ENCODE measurements around the gene IKZF5. TPM values are rescaled to one million over a fixed set of nuclear protein-coding genes. Genes with fewer than 3 reads are reported as not detected.

IKZF5 gene
- total RNA-seq, 1 experiment from 2014 or later = 12.5 TPM

DNA sequence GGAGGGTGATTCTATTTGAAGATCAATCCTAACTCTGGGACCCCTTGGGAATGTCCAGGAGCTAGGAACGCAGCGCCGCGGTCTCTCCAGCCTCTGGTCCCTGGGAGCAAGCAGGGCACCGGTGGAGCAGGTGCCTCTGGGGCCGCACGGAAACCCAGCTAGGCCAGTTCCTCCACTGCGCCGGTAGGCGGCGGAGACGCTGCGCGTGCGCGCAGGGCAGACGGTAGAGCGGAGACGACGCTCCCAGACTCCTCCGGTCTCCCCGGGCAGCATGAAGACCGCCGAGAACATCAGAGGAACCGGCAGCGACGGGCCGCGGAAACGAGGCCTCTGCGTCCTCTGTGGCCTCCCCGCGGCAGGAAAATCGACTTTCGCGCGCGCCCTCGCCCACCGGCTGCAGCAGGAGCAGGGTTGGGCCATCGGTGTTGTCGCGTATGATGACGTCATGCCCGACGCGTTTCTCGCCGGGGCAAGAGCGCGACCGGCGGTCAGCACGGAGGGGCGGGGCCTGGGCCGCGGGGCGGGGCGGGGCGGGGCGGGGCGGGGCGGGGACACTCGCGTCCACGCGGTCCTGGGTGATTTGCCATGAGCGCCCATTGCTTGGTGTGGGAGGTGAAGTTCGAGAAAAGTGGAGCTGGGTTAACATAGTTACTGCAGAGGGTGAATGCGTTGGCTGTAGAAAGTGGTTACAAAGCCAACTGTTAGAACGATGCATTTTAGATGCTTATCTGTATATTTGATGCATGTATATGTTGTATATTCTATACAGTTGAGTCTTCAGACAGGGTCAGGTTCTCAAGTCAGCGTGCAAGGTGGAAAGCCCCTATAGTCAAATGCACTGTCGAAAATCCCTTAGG lies 28.2 kb downstream of the IKZF5 start, which contains the start of gene PSTK:
Gene PSTK, plus strand, starts transcription at position 193 of the 857 bp plus-strand sequence. Its CDS starts 79 bp downstream, at position 272.
- no peak within 1 kb of the TSS; the same call in 1 of the 2 replicates for H3K4ac ChIP-seq (ENCODE audit: low read depth, low read length)
- no peak within 1 kb of the TSS for H4K91ac ChIP-seq (ENCODE audit: insufficient read length, low read depth, low read length)
- H2AFZ ChIP-seq (ENCODE audit: low read length) = no peak within 1 kb of the TSS
- H2BK5ac ChIP-seq (ENCODE audit: insufficient read length, low read length) = no peak within 1 kb of the TSS
- no peak within 1 kb of the TSS for H2BK12ac ChIP-seq (ENCODE audit: insufficient read length, low read depth, low read length)
- H3K4me1 ChIP-seq (ENCODE audit: insufficient read depth, low read length) = no peaks in the 10 kb centered on the region
- no CpG with 5 or more reads among the region's 73 CpGs for WGBS (ENCODE audit: extremely low coverage, insufficient read length, low lambda C conversion rate)
- TF ChIP-seq, protein P1, sequence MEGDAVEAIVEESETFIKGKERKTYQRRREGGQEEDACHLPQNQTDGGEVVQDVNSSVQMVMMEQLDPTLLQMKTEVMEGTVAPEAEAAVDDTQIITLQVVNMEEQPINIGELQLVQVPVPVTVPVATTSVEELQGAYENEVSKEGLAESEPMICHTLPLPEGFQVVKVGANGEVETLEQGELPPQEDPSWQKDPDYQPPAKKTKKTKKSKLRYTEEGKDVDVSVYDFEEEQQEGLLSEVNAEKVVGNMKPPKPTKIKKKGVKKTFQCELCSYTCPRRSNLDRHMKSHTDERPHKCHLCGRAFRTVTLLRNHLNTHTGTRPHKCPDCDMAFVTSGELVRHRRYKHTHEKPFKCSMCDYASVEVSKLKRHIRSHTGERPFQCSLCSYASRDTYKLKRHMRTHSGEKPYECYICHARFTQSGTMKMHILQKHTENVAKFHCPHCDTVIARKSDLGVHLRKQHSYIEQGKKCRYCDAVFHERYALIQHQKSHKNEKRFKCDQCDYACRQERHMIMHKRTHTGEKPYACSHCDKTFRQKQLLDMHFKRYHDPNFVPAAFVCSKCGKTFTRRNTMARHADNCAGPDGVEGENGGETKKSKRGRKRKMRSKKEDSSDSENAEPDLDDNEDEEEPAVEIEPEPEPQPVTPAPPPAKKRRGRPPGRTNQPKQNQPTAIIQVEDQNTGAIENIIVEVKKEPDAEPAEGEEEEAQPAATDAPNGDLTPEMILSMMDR (conservative IDR thresholded peaks at IDR 0.05) = peak; percentile 91
- no peaks in the 10 kb centered on the region for H3K9me3 Mint-ChIP-seq
- H3K4me1 Mint-ChIP-seq = peaks cover 11 to 17% of the 10 kb centered on the region in 2 experiments
- H3K56ac ChIP-seq (ENCODE audit: insufficient read length, low read depth, low read length) = no peak within 1 kb of the TSS
- no peaks in the 10 kb centered on the region for H3K9me3 ChIP-seq (ENCODE audit: control insufficient read depth, low read depth, low read length)
- peak within 1 kb of the TSS; percentile 23 for H4K5ac ChIP-seq (ENCODE audit: insufficient read length, low read depth, low read length)
- peaks cover 4% of the 10 kb centered on the region for H3K23me2 ChIP-seq (ENCODE audit: insufficient read length, low read depth, low read length, poor library complexity, severe bottlenecking)
- H3K18ac ChIP-seq (ENCODE audit: insufficient read length, low read depth, low read length) = peak within 1 kb of the TSS; percentile 100
- H3T11ph ChIP-seq (ENCODE audit: low read length) = no peak within 1 kb of the TSS
- H3K4me2 ChIP-seq (ENCODE audit: insufficient read depth, insufficient read length, low read length) = peak within 1 kb of the TSS; percentile 83
- peak within 1 kb of the TSS; percentile 92 for H3K9ac ChIP-seq (ENCODE audit: extremely low read depth, insufficient read length, low read length)
- H3K14ac ChIP-seq (ENCODE audit: insufficient read depth, low read length) = peak within 1 kb of the TSS; percentile 100
- no peak within 1 kb of the TSS for H2AK5ac ChIP-seq (ENCODE audit: insufficient read length, low read length)
- no peaks in the 10 kb centered on the region for H3K79me1 ChIP-seq (ENCODE audit: insufficient read depth, low read depth, low read length, poor library complexity, severe bottlenecking)
- H2BK120ac ChIP-seq (ENCODE audit: low read depth, low read length, poor library complexity, severe bottlenecking) = peak within 1 kb of the TSS; percentile 96
- H3K79me2 ChIP-seq (ENCODE audit: insufficient read depth, low read length) = no peaks in the 10 kb centered on the region
- no peak within 1 kb of the TSS for H2BK15ac ChIP-seq (ENCODE audit: low read depth, low read length)
- H3K23ac ChIP-seq (ENCODE audit: insufficient read length, low read depth, low read length) = no peak within 1 kb of the TSS
- H4K8ac ChIP-seq (replicated peaks; ENCODE audit: insufficient read length, low read depth, low read length) = no peak within 1 kb of the TSS
- H2BK20ac ChIP-seq (ENCODE audit: low read depth, low read length, poor library complexity, severe bottlenecking) = no peak within 1 kb of the TSS
- no peaks in the 10 kb centered on the region for H4K20me1 ChIP-seq (ENCODE audit: control insufficient read depth, insufficient read depth, insufficient read length)
- H3K27me3 Mint-ChIP-seq (ENCODE audit: low read depth) = no peaks in the 10 kb centered on the region; the same call in 1 of the 2 replicates
- DNase-seq = peak; percentile 94
- no peaks in the 10 kb centered on the region for H3K27me3 ChIP-seq (ENCODE audit: insufficient read depth, low read length)
- H3K36me3 Mint-ChIP-seq (ENCODE audit: insufficient read depth in 1 of 3, low read depth in 3 of 3) = peaks cover 0 to 9% (median 7%) of the 10 kb centered on the region in 3 experiments; a peak in 3 of 7 replicates
- peak within 1 kb of the TSS; percentile 86 to 88 for H3K4me3 Mint-ChIP-seq
- H3K27ac Mint-ChIP-seq = peak within 1 kb of the TSS; percentile 97 to 99 (median 98); a peak in 6 of 7 replicates
- H3K27ac ChIP-seq (ENCODE audit: insufficient read length, low read depth, low read length) = peak within 1 kb of the TSS; percentile 34

Data from H9 (cell line).